ENCODE results near the gene CHST9. TPM values are rescaled to one million over a fixed set of nuclear protein-coding genes. Genes with fewer than 3 reads are reported as not detected.

The CHST9 gene
- total RNA-seq, 1 experiment from 2014 or later: 0.07 TPM

- no peaks in the 10 kb centered on the region for H3K4me1 ChIP-seq (replicated peaks; ENCODE audit: insufficient read depth)
- TF ChIP-seq EZH2 (IDR thresholded peaks at IDR 0.05; ENCODE audit: low read depth): no peak
- TF ChIP-seq CTCF (conservative IDR thresholded peaks at IDR 0.05): no peak
- H3K79me2 ChIP-seq (ENCODE audit: low read depth): no peaks in the 10 kb centered on the region
- ChIA-PET POLR2A (ENCODE audit: unreplicated experiment) (no interaction called here), CTCF (no interaction called here)
- no peak overlapping the region for H2AFZ ChIP-seq
- BruUV-seq (replicated peaks): no TSS peak
- no peak overlapping the region for H3K4me2 ChIP-seq
- H4K20me1 ChIP-seq (ENCODE audit: insufficient read depth): no peaks in the 10 kb centered on the region
- no peaks in the 10 kb centered on the region for H3K36me3 ChIP-seq (ENCODE audit: low read depth)
- intact Hi-C loops (cut with micrococcal nuclease; ENCODE audit: unreplicated experiment): no loop called here
- no peak for DNase-seq
- H3F3A ChIP-seq (ENCODE audit: insufficient read depth, low read depth): no peaks in the 10 kb centered on the region
- no peaks in the 10 kb centered on the region for H3K9me2 ChIP-seq (ENCODE audit: insufficient read depth)
- no peaks in the 10 kb centered on the region for H3K9me3 ChIP-seq (ENCODE audit: insufficient read depth, low read depth)
- H3K27me3 ChIP-seq (ENCODE audit: insufficient read depth, low read depth): no peaks in the 10 kb centered on the region
- H3K4me3 ChIP-seq: no peak overlapping the region
- no peak overlapping the region for H3K27ac ChIP-seq
Measured at GRCh38 chr18:26869640-26870039, 315.5 kb downstream of the CHST9 start.

- Histone ChIP-seq H3K9me3 (ENCODE audit: insufficient read depth, low read depth) (no peaks in the 10 kb centered on the region), H3K9me2 (ENCODE audit: insufficient read depth) (no peaks in the 10 kb centered on the region), H3K79me2 (ENCODE audit: low read depth) (no peaks in the 10 kb centered on the region), H3F3A (ENCODE audit: insufficient read depth, low read depth) (no peaks in the 10 kb centered on the region), H3K27ac (no peak overlapping the region), H2AFZ (no peak overlapping the region), H3K27me3 (ENCODE audit: insufficient read depth, low read depth) (no peaks in the 10 kb centered on the region), H3K4me3 (no peak overlapping the region), H3K36me3 (ENCODE audit: low read depth) (no peaks in the 10 kb centered on the region), H3K4me2 (no peak overlapping the region), H3K4me1 (replicated peaks; ENCODE audit: insufficient read depth) (no peaks in the 10 kb centered on the region), H4K20me1 (ENCODE audit: insufficient read depth) (no peaks in the 10 kb centered on the region)
- CTCF ChIA-PET: no interaction called here
- POLR2A ChIA-PET (ENCODE audit: unreplicated experiment): no interaction called here
- no peak for DNase-seq
- TF ChIP-seq EZH2 (IDR thresholded peaks at IDR 0.05; ENCODE audit: low read depth) (no peak), CTCF (conservative IDR thresholded peaks at IDR 0.05) (no peak)
- no TSS peak for BruUV-seq (replicated peaks)
- intact Hi-C loops (cut with micrococcal nuclease; ENCODE audit: unreplicated experiment): no loop called here
Measured at GRCh38 chr18:26868968-26869586, 316.0 kb downstream of the CHST9 start.

- Histone ChIP-seq H3K27me3 (ENCODE audit: insufficient read depth, low read depth) (no peaks in the 10 kb centered on the region), H3K4me3 (no peak overlapping the region), H3K36me3 (ENCODE audit: low read depth) (no peaks in the 10 kb centered on the region), H3F3A (ENCODE audit: insufficient read depth, low read depth) (no peaks in the 10 kb centered on the region), H4K20me1 (ENCODE audit: insufficient read depth) (no peaks in the 10 kb centered on the region), H3K4me1 (replicated peaks; ENCODE audit: insufficient read depth) (no peaks in the 10 kb centered on the region), H3K27ac (no peak overlapping the region), H3K9me2 (ENCODE audit: insufficient read depth) (no peaks in the 10 kb centered on the region), H3K4me2 (no peak overlapping the region), H3K79me2 (ENCODE audit: low read depth) (no peaks in the 10 kb centered on the region), H3K9me3 (ENCODE audit: insufficient read depth, low read depth) (no peaks in the 10 kb centered on the region), H2AFZ (no peak overlapping the region)
- ChIA-PET CTCF (no interaction called here), POLR2A (ENCODE audit: unreplicated experiment) (no interaction called here)
- DNase-seq: no peak
- no TSS peak for BruUV-seq (replicated peaks)
- intact Hi-C loops (cut with micrococcal nuclease; ENCODE audit: unreplicated experiment): no loop called here
- TF ChIP-seq CTCF (conservative IDR thresholded peaks at IDR 0.05) (no peak), EZH2 (IDR thresholded peaks at IDR 0.05; ENCODE audit: low read depth) (no peak)
Measured at GRCh38 chr18:26867471-26867870, 317.6 kb downstream of the CHST9 start.

Measured in PC-9 (cell line).